HG03521 (cell line): ENCODE results near the gene AKAP14.
"Not testable (repeated sequence)": the region's sequence is repeated elsewhere in the genome, so short reads cannot be mapped to it uniquely, and the experiment has no call there.

Experiments
- ATAC-seq: cut with Tn5 transposase; IDR thresholded peaks from one replicate; pipeline ENCODE4 v1.9.1; 2021; ENCODE audit warnings: mild to moderate bottlenecking, moderate library complexity; ENCODE audit not compliant: unreplicated experiment

Gene AKAP14

DNA sequence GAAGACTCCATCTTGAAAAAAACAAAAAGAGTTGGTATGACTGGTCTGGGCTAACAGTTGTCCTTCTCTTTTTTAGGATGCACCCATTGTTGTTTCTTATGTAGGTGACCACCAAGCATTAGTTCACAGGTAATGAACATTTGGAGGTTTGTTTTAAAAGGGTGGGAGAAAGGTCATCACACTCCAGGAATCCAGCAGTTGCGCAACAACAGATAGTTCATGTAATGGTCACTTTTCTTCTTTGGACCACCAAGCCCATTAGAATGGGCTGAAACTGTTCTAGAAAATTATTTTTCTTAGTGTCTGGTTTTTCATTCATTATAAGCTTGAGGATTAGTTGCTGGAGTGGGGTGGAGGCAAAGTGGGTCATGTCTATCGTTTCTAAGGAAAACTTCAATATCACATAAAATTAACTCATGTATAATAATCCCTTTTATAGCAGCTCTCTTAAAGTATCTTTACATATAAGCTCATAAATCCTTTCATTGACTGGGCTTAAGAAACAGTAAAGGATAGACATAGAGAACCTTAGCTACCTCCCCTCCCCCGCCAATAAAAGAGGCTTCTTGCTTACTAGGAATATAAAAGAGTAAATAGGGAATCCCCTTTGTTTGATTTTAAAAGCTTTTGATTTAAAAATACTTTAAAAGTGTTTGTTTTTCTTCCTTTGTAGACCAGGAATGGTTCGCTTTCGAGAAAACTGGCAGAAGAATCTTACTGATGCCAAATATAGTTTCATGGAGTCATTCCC, 24.3 kb downstream of the AKAP14 start:
- no peak for ATAC-seq

DNA sequence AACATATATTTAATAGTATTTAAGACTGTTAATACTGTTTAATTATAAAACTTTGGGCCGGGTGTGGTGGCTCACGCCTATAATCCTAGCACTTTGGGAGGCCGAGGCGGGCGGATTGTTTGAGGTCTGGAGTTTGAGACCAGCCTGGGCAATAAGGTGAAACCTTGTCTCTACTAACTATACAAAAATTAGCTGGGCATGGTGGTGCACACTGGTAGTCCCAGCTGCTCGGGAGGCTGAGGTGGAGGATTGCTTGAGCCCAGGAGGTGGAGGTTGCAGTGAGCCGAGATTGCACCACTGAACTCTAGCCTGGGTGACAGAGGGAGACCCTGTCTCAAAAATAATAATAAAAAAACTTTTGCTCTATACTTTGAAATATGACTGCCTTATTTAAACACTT, 26.7 kb downstream of the AKAP14 start:
- ATAC-seq, result not testable (repeated sequence)

DNA sequence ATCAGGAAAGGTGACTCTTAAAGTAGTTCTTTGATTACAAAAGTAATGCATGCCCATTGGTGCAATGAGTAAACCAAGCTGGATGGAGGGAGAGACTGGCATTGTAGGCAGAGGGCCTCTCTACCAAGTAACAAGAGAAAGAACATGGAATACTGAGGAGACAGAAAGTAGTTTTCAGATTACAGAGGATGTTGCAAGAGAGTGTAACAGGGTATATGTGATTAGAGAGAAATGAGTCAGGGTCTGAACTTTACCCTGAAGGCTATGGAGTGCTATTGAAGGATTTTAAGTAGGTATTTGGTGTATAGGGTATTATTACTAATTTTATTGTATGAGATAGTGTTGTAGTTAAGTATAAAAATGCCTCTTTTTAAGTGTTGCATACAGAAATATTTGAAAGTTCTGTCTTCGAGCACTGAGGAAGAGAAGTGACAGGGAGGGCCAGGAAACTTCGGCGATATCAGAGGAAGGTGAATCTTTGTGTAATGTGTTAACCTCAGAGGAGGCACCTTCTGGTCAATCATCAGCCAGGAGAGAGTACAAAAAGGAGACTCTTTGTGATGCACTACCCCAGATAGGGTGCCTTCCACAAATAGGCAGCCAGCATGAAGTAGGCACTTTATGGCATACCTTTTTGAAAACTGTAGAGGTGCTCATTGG, 39.7 kb downstream of the AKAP14 start:
- ATAC-seq, result no peak

DNA sequence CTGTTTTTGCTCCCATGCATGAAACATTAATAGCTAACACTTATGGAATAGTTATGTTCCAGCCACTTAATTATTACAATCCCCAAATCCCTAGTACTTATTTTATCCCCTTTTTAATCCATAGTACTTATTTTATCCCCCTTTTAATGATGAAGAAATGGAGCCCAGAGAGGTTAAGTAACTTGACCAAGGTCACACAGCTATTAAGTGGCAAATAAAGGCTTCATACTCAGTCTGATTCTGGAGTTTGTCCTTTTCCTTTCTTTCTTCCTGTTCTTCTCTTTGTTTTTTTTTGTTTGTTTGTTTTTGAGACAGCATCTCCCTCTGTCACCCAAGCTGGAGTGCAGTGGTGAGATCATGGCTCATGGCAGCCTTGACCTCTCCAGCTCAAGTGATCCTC, 45.6 kb downstream of the AKAP14 start:
- no peak for ATAC-seq

DNA sequence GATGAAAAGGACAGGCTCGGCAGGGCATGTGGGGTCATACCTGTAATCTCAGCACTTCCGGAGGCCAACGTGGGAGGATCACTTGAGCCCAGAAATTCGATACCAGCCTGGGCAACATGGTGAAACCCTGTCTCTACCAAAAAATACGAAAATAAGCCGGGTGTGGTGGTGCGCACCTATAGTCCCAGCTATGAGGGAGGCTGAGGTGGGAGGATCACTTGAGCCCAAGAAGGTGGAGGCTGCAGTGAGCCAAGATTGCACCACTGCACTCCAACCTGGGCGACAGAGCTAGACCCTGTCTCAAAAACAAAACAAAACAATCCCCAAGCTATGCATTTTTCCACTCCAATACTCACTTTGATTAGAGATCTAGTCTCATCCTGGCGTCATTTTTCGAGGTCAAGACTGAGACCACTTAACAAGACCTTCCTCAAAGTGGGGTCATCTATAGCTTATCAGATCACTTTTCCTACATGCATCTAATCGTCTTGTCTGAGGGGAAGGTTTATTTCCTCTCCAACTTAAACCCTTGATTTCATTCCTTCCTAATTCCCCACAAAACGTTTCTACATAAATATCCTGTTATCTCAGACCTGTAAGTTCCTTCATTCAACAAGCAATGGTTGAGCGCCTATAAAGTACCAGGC, 46.6 kb downstream of the AKAP14 start:
- no peak for ATAC-seq

DNA sequence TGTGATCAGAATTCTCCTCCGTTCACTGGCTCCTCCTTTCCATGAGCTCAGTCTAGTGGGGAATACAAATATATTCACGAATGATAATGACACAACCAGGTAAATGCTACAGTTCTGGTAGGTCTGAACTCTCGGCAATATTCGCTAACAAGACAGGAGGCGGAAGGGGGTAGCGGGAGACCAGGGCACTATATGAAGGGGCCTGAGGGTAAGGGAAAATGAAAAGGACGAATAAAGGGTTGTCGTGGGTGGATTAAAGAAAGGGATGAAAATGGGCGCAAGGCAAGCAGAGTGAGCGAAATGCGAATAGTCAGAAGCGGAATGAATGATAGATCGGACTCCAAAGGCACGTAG, 47.1 kb downstream of the AKAP14 start:
- ATAC-seq, result no peak

DNA sequence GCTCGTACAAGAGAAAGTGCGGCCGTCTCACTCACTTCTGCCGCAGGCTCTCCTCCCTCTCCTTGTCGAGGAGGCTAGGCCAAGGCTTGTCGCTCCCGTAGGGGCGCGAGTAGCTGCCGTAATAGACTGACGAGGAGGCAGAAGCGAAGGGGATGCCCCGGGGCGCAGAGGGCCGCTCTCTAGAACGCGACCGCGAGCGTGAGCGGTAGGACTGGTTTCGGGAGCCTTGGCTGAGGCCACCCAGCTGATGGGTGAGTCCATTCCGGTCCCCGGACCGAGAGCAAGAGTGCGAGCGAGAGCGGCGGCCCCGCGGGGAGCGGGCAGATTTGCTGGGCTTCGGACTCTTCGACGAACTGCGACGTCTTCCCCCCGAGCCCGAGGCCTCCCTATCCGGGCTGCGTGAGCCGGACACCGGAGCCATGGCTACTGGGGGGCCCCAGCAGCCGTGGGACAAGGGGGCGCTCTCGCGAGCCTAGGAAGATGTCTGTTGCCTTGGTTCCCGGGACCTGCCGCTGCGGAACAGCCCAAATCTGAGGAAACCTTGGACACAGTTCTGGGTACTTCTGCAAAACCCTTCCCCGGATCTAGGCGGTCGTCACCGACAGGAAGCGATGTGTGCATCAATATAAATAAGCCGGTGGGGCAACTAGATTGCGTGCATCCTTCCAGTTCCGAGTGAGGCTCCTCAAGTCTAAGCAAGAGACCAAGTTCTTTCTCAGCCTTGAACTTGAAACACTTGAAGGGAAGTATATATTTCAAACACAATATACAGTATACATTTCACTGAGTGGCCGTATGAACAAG, 47.7 kb downstream of the AKAP14 start, which contains the start of gene NKAP:
Gene NKAP, minus strand, starts transcription at position 567 of the 804 bp plus-strand sequence. Its CDS starts 146 bp downstream, at position 421.
- ATAC-seq, result peak; percentile 81

DNA sequence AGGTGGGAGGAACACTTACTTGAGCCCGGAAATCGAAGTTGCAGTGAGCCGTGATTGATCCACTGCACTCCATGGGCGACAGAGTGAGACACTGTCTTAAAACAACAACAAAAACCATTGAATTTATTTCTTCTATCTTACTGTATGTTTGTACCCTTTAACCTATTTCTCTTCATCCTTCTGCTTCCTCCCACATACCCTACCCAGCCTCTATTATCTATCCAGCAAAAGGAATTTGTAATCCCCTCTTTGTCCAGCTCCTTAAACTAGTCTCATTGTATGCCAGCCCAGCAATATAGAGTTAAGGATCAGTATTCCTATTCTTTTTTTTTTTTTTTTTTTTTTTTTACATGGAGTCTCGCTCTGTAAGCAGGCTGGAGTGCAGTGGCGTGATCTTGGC, 49.8 kb downstream of the AKAP14 start:
- ATAC-seq, result no peak

DNA sequence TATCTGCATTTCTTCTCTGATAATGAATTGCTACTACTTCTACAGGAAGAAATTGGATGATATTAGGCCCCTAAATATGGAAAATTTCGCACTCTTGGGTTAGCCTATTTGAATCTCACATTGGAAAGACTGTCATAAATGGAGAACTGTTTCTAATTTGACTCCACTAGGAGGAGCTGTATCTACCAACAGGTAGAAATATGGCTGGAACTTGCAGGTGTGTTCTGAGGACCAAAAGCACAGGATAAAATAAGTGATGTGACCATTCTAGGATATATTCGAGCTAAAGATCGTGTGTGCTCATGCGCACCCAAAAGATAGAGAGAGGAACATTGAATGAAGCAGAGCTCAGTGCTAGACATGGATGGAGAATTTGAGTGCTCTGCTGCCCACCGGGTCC, 52.7 kb downstream of the AKAP14 start:
- no peak for ATAC-seq

DNA sequence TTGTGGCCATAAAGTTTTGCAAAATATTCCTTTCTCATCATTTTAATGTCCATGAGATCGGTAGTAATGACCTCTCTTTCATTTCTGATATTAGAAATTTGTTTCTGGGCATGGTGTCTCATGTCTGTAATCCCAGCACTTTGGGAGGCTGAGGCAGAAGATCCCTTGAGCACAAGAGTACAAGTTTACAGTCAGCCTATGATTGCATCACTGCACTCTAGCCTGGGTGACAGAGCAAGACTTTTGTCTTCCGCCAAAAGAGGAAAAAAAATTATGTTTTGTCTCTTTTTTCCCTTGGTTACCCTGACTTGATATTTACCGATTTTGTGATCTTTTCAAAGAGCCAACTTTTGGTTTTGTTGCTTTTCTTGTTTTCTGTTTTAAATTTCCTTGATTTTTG, 58.7 kb downstream of the AKAP14 start:
- ATAC-seq, result no peak

DNA sequence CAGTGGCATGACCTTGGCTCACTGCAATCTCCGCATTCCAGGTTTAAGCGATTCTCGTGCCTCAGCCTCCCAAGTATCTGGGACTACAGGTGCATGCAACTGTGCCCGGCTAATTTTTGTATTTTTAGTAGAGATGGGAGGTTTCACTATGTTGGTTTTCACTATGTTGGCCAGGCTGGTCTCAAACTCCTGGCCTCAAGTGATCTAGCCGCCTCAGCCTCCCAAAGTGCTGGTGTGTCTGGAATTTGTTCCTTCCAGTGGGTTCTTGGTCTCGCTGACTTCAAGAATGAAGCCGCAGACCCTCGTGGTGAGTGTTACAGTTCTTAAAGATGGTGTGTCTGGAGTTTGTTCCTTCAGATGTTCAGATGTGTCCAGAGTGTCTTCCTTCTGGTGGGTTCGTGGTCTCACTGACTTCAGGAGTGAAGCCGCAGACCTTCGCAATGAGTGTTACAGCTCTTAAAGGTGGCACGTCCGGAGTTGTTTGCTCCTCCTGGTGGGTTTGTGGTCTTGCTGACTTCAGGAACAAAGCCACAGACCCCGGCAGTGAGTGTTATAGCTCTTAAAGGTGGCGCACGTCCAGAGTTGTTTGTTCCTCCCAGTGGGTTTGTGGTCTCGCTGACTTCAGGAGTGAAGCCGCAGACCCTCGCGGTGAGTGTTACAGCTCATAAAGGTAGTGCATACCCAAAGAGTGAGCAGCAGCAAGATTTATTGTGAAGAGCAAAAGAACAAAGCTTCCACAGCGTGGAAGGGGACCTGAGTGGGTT, 60.3 kb downstream of the AKAP14 start:
- ATAC-seq, result not testable (repeated sequence)

DNA sequence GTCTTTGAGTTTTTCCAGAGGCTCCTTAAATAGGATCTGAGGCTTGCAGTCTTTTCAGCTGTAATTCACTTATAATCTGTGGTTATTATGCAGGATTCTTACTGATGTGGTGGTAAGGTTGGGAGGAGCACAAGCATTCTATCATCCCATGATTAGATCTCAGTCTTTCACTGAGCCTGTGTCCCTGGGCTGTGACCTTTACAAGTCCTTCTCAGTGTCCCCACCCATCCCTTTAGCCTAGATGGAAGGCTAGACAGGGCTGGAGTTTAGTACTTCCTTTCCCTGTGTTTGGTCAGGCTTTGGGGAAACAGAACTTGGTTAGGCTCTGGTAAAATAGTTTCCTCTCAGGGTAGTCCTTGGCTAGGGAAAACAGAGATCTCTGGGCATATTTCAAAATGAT, 64.9 kb downstream of the AKAP14 start:
- ATAC-seq, result no peak

DNA sequence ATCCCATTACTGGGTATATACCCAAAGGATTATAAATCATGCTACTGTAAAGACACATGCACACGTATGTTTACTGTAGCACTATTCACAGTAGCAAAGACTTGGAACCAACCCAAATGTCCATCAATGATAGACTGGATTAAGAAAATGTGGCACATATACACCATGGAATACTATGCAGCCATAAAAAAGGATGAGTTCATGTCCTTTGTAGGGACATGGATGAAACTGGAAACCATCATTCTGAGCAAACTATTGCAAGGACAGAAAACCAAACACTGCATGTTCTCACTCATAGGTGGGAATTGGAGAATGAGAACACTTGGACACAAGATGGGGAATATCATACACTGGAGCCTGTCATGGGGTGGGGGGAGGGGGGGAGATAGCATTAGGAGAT, 71.1 kb downstream of the AKAP14 start:
- not testable (repeated sequence) for ATAC-seq
